SK-N-SH (cell line): Measurements from ENCODE around the gene ZNF487. TPM values are rescaled to one million over a fixed set of nuclear protein-coding genes. Genes with fewer than 3 reads are reported as not detected.

Experiments
- CTCF ChIA-PET: fragments of 300-600, 350-600 bp; formaldehyde crosslinking; extraction: SDS; loops from one replicate; lab custom pipeline; 2021; lab: Yijun Ruan, JAX
- POLR2A ChIA-PET: fragments of 350-600 bp; sonication (Branson Sonifier 250); formaldehyde crosslinking; extraction: SDS; loops from one replicate; lab custom pipeline; 2020; ENCODE audit warnings: antibody characterized with exemption, inconsistent platforms; lab: Yijun Ruan, JAX
- DNase-seq: peaks from one replicate; pipeline ENCODE4 v3.0.0; 2012
- H2AFZ ChIP-seq: fragments of 200-600 bp; sonication (generic); 2 replicates; pipeline ENCODE4 v1.8.1; 2016; ENCODE audit warnings: antibody characterized with exemption, mild to moderate bottlenecking, low read depth
- H3F3A ChIP-seq: fragments of 200-600 bp; sonication (generic); replicated peaks from 2 replicates; pipeline ENCODE3; 2016; ENCODE audit warnings: antibody characterized with exemption, mild to moderate bottlenecking; ENCODE audit not compliant: insufficient read depth
- H3K27ac ChIP-seq, 2 experiments: fragments of 200-500 bp in 1 of 2; fragments of 200-600 bp in 1 of 2; sonication (Bioruptor generic) in 1 of 2; sonication (generic), shearing (Covaris generic) in 1 of 2; 2 replicates each; pipeline versions ENCODE4 v1.5.1 to v1.6.1; 2014 to 2016; ENCODE audit warnings: low read depth in 2 of 2, inconsistent platforms in 1 of 2, low read length in 1 of 2, mild to moderate bottlenecking in 1 of 2, mixed read lengths in 1 of 2
- H3K27me3 ChIP-seq: fragments of 200-600 bp; sonication (generic), shearing (Covaris generic); 2 replicates; pipeline ENCODE4 v1.6.1; 2016; ENCODE audit warnings: mixed run types; ENCODE audit not compliant: insufficient read depth
- H3K36me3 ChIP-seq, 2 experiments: fragments of 200-500 bp in 1 of 2; fragments of 200-600 bp in 1 of 2; sonication (Bioruptor generic) in 1 of 2; sonication (generic) in 1 of 2; replicated peaks in 1 of 2; 2 replicates each; pipeline versions ENCODE3 to v1.5.1; 2014 to 2016; ENCODE audit warnings: low read length in 1 of 2, mild to moderate bottlenecking in 1 of 2; ENCODE audit not compliant: insufficient read depth in 2 of 2, control insufficient read depth in 1 of 2
- H3K4me1 ChIP-seq, 2 experiments: fragments of 200-500 bp in 1 of 2; fragments of 200-600 bp in 1 of 2; sonication (Bioruptor generic) in 1 of 2; sonication (generic), shearing (Covaris generic) in 1 of 2; 2 replicates each; pipeline versions ENCODE4 v1.5.1 to v1.6.1; 2014 to 2016; ENCODE audit warnings: low read depth in 1 of 2, low read length in 1 of 2, mixed run types in 1 of 2; ENCODE audit not compliant: insufficient read depth in 2 of 2, control insufficient read depth in 1 of 2
- H3K4me2 ChIP-seq: fragments of 200-600 bp; sonication (generic), shearing (Covaris generic); 2 replicates; pipeline ENCODE4 v1.6.1; 2017; ENCODE audit warnings: mixed run types
- H3K4me3 ChIP-seq, 2 experiments: fragments of 200-500 bp in 1 of 2; fragments of 200-600 bp in 1 of 2; sonication (Bioruptor generic) in 1 of 2; sonication (generic), shearing (Covaris generic) in 1 of 2; 2 replicates each; pipeline versions ENCODE4 v1.5.1 to v1.8.1; 2014 to 2016; ENCODE audit warnings: low read depth in 2 of 2, inconsistent platforms in 1 of 2, low read length in 1 of 2, mild to moderate bottlenecking in 1 of 2, mixed read lengths in 1 of 2, moderate library complexity in 1 of 2
- H3K79me2 ChIP-seq: fragments of 200-600 bp; sonication (generic); 2 replicates; pipeline ENCODE4 v1.8.1; 2017; ENCODE audit warnings: mild to moderate bottlenecking; ENCODE audit not compliant: insufficient read depth
- H3K9ac ChIP-seq: fragments of 200-600 bp; sonication (generic); 2 replicates; pipeline ENCODE4 v1.6.1; 2017; ENCODE audit warnings: mixed run types
- H3K9me2 ChIP-seq: fragments of 200-600 bp; sonication (generic); 2 replicates; pipeline ENCODE4 v1.6.1; 2017; ENCODE audit warnings: mixed run types
- H3K9me3 ChIP-seq: fragments of 200-600 bp; sonication (generic); 2 replicates; pipeline ENCODE4 v1.6.1; 2017; ENCODE audit warnings: mixed run types, mild to moderate bottlenecking, moderate library complexity
- H4K20me1 ChIP-seq: fragments of 200-600 bp; sonication (generic); 2 replicates; pipeline ENCODE4 v1.6.1; 2017; ENCODE audit warnings: mild to moderate bottlenecking, mixed run types; ENCODE audit not compliant: insufficient read depth
- CHD2 ChIP-seq: fragments of 150-350 bp; IDR thresholded peaks from 2 replicates; pipeline ENCODE4 v1.6.1; 2018; ENCODE audit warnings: low read length; ENCODE audit not compliant: partially characterized antibody
- ELF1 ChIP-seq: IDR thresholded peaks from 2 replicates; pipeline ENCODE4 v1.4.0; 2012
- EP300 ChIP-seq, 2 experiments: IDR thresholded peaks; 2 replicates each; pipeline versions ENCODE4 v1.4.0 to v1.6.1; 2012; ENCODE audit warnings: borderline replicate concordance in 1 of 2, low read depth in 1 of 2, low read length in 1 of 2
- FOXJ3 ChIP-seq: sonication (generic); formaldehyde crosslinking; IDR thresholded peaks from 2 replicates; pipeline ENCODE4 v1.5.1; 2020; ENCODE audit warnings: mild to moderate bottlenecking, missing genetic modification reagents
- NFIC ChIP-seq: IDR thresholded peaks from 2 replicates; pipeline ENCODE4 v1.4.0; 2012; ENCODE audit warnings: borderline replicate concordance
- NRF1 ChIP-seq: IDR thresholded peaks from 2 replicates; pipeline ENCODE4 v1.6.1; 2012; ENCODE audit warnings: low read depth, mild to moderate bottlenecking, low read length
- RAD21 ChIP-seq: IDR thresholded peaks from 2 replicates; pipeline ENCODE4 v1.6.1; 2012; ENCODE audit warnings: mild to moderate bottlenecking, low read length
- REST ChIP-seq: IDR thresholded peaks from 2 replicates; pipeline ENCODE4 v1.6.1; 2012; ENCODE audit warnings: mild to moderate bottlenecking, low read depth, low read length, moderate library complexity
- RXRA ChIP-seq: IDR thresholded peaks from 2 replicates; pipeline ENCODE4 v1.4.0; 2012; ENCODE audit warnings: low read depth, mild to moderate bottlenecking, borderline replicate concordance
- TCF12 ChIP-seq: IDR thresholded peaks from 2 replicates; pipeline ENCODE4 v1.4.0; 2012
- TEAD4 ChIP-seq: IDR thresholded peaks from 2 replicates; pipeline ENCODE4 v1.4.0; 2012; ENCODE audit warnings: mild to moderate bottlenecking, borderline replicate concordance; ENCODE audit not compliant: insufficient read depth
- USF2 ChIP-seq: fragments of 150-350 bp; IDR thresholded peaks from 2 replicates; pipeline ENCODE4 v1.6.1; 2017; ENCODE audit warnings: antibody characterized with exemption, low read length, low read depth, borderline replicate concordance
- WGBS: methylation state at CpG from one replicate; pipeline ENCODE4 v1.1.6; 2017; ENCODE audit warnings: low lambda C conversion rate; 5-methylcytosine and 5-hydroxymethylcytosine counted together
- polyA plus RNA-seq, 3 experiments: library from polyadenylated mRNA; depleted of rRNA; stranded (reverse); fragments of >200 nt; gene quantifications; 2 replicates each; pipeline ENCODE4 v1.2.3, GENCODE V29; 2012
- TF ChIP-seq, protein P1 (sequence below): IDR thresholded peaks from 2 replicates; pipeline ENCODE4 v1.4.0; 2012; ENCODE audit warnings: low read depth

Gene ZNF487
- polyA plus RNA-seq, 1 of the 3 experiments (the other 2 are of a cell fraction), result 2.7 TPM

GRCh38 chr10:43502931-43503330, 66.0 kb downstream of the ZNF487 start:
- Histone ChIP-seq H4K20me1 (no peaks in the 10 kb centered on the region), H3K79me2 (no peaks in the 10 kb centered on the region), H3K9me3 (no peaks in the 10 kb centered on the region), H3K36me3 (no peaks in the 10 kb centered on the region), H3F3A (no peaks in the 10 kb centered on the region), H3K4me3 (no peak overlapping the region), H3K27ac (no peak overlapping the region), H2AFZ (no peak overlapping the region), H3K27me3 (no peaks in the 10 kb centered on the region), H3K9me2 (no peaks in the 10 kb centered on the region), H3K4me2 (no peak overlapping the region), H3K4me1 (no peaks in the 10 kb centered on the region), H3K9ac (no peak overlapping the region)
- ChIA-PET POLR2A (no interaction called here), CTCF (no interaction called here)
- no peak for DNase-seq
- no peak for TF ChIP-seq REST
- no peak for TF ChIP-seq ELF1
- TF ChIP-seq, protein P1, sequence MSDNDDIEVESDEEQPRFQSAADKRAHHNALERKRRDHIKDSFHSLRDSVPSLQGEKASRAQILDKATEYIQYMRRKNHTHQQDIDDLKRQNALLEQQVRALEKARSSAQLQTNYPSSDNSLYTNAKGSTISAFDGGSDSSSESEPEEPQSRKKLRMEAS, result no peak
- TF ChIP-seq FOXJ3 (CRISPR knock-in tag), result no peak
- no peak for TF ChIP-seq RXRA
- no peak for TF ChIP-seq TEAD4
- TF ChIP-seq NRF1, result no peak
- no peak for TF ChIP-seq CHD2

- Histone ChIP-seq H3K9me3 (peaks cover 17% of the 10 kb centered on the region; the same call in 1 of the 2 replicates), H2AFZ (no peak overlapping the region), H4K20me1 (no peaks in the 10 kb centered on the region), H3K27ac (no peak overlapping the region), H3K27me3 (no peaks in the 10 kb centered on the region), H3K4me1 (no peaks in the 10 kb centered on the region), H3K4me2 (no peak overlapping the region), H3K79me2 (no peaks in the 10 kb centered on the region), H3K9ac (no peak overlapping the region), H3K36me3 (no peaks in the 10 kb centered on the region), H3K9me2 (no peaks in the 10 kb centered on the region), H3F3A (no peaks in the 10 kb centered on the region), H3K4me3 (no peak overlapping the region)
- ChIA-PET CTCF (no interaction called here), POLR2A (no interaction called here)
- TF ChIP-seq NFIC (no peak), EP300 (IDR thresholded peaks at IDR 0.05; ENCODE audit: borderline replicate concordance in 1 of 2, low read depth in 1 of 2, low read length in 1 of 2) (no peak), FOXJ3 (CRISPR knock-in tag) (no peak), RAD21 (no peak), TCF12 (no peak), ELF1 (no peak), USF2 (no peak)
- TF ChIP-seq, protein P1, result no peak
- DNase-seq, result no peak
- 0% methylated on average over 1 of the region's 1 CpG for WGBS
These were observed 87.7 kb downstream of the ZNF487 start for GRCh38 chr10:43524434-43525247.
